ENCODE results near the gene SLC35C1.

DNA sequence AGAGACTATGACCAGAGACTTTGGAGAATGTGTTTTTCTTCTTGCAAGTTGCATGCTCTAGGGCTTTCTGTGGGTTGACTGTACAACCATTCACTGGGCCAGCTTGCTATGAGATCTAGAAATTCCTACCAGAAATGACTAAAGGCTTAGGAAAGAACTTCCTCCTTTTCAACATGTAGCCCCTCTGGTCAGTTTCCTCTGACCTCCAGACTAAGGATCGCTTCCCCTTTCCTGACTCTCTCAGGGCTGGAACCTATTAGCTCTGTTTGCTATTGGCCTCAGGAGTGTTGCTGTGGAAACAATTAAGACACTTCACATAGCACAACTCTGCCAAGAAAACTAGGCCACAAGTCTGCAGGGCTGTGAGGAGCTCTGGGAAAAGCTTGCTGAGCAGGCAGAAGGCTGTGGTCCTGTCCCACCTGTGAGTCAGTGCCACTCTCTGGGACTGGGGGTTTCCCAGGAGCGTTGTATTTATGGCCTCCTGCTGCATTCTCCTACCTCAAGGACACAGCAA, 53.1 kb downstream of the SLC35C1 start:
- TF ChIP-seq EZH2 (IDR thresholded peaks at IDR 0.05) (no peak), POLR2AphosphoS5 (IDR thresholded peaks at IDR 0.05; ENCODE audit: borderline replicate concordance, low read depth, low read length) (no peak), FOXP2 (optimal IDR thresholded peaks at IDR 0.05; ENCODE audit: control extremely low read depth, extremely low read length, insufficient read depth) (no peak)

Measured in SK-N-MC (cell line).